GM21717 (cell line): ENCODE results near the gene SF3A2.
"Not testable (repeated sequence)": the region's sequence is repeated elsewhere in the genome, so short reads cannot be mapped to it uniquely, and the experiment has no call there.

ENCODE experiments used
- ATAC-seq: cut with Tn5 transposase; IDR thresholded peaks from one replicate; pipeline ENCODE4 v1.9.1; 2021; ENCODE audit warnings: mild to moderate bottlenecking, moderate library complexity; ENCODE audit not compliant: unreplicated experiment

Gene SF3A2

DNA sequence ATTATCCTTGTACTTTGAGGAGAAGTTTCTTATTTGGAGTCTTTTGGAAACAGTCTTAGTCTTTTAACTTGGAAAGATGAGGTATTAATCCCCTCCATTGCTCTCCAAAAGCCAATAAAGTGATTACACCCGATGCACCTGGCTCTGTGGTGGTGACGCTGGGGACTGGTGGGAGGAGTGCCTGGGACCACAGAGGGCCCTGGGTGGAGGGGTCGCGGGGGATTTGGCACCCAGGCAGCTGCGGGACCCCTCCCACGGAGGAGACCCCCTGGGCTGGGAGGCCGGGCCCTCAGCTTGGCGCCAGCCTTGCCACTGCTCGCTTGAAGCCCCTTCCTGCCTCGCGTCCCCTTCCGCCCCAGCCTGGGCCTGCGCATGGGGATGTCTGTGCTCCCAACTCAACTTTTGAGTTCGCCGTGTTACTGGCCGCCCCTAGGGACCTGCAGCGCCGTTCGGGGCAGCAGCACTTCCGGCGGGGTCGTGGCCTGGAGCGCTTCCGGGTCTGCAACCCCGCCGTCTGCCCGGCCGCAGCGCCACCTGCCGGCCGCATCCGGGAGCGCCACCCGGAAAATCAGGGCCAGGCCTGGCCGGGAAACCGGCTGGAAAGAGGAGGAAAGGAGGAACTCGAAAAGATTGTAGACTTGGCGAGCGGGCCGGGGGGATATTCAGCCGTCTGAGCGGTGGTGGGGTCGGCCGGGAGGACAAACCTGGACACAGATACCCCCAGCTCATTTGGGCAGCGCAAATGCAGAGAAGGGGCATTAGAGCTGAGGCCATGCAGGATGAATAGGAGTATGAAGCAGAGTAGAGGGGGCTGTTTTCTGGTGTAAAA, 36.9 kb downstream of the SF3A2 start:
- ATAC-seq, result no peak

DNA sequence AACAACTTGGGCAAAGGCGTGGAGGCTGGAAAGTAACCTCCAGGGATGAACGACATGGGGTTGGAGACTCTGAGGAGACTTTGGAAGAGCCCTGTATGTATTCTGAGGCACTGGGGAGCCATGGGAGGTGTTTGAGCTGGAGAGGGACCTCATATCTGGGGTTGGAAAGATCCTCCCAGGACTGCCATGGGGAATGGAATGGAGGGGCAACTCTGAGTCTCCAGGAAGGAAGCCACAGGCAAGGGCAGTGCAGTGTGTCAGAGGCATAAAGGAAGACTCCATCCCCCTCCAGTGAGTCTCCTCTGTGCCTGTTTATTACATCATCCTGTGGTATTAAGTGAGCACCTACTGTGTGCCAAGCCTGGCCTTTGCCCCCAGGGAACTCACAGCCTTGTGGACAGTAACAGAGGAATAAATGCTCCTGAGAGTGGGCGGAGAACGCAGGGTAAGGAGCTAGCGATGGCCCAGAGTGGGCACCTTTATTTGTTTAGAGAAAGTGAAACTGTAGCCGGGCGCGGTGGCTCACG, 37.6 kb downstream of the SF3A2 start:
- ATAC-seq, result no peak

DNA sequence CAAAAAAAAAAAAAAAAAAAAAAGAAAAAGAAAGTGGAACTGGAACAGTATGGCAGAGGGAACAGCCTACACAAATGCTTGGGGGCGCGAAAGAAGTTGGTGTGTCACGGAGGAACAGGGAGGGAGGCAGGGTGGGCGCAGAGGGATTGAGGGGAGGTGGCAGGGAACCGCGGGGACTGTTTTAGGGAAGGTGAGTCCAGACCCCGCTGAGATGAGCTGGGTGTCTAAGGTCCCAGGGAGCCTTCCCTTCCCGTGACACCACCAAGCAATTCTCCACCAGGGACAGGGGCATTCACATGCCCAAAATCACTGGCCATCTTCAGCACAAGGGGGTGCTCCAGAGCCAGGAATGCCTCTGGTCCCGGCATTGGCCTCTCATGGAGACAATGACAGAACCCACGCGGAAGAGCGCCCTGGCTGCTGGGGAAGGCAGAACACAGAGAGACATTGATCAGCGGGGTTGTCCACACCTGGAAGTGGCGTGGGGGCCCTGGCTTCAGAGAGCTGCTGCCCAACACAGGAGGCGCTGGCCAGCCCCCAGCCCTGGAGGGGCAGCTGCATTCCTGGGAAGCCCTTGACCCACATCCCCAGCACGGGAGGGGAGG, 38.4 kb downstream of the SF3A2 start:
- no peak for ATAC-seq

DNA sequence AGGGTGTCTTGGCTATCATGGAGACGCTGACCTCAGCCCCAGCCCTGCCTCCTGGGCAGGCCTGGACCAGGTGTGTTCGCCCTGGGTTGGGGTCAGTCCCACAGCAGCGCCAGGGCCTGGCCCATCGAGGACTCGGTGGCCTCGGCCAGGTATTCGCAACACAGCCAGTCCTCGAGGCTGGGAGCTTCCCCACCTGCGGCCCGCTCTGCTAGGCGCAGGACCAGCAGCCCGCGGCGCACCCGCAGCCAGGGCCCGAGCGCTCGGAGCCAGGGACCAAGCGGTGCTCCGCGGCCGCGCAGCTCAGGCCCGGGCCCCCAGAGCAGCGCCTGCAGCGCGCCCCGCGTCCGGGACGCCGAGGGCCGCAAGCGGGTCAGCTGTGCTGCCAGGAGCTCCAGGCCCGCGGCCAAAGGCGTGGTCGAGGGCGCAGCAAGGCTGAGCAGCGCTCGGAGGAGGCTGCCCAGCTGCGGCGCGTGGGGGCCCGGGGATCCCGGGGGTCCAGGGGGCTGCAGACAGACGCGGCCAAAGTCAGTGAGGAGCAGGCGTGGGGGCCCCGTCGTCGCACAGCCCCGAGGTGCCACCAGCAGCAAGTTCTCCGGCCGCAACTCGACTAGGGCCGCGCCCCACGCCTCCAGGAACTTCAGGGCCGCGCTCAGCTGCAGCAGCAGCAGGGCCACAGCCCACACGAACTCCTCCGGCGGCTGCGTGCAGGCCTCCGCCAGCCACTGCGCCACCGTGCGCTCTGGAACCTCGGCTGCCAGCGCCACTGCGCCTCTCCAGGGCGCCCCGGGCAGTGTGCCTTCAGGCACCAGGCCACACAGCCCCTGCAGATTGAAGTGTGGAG, 39.2 kb downstream of the SF3A2 start:
- ATAC-seq, result no peak

DNA sequence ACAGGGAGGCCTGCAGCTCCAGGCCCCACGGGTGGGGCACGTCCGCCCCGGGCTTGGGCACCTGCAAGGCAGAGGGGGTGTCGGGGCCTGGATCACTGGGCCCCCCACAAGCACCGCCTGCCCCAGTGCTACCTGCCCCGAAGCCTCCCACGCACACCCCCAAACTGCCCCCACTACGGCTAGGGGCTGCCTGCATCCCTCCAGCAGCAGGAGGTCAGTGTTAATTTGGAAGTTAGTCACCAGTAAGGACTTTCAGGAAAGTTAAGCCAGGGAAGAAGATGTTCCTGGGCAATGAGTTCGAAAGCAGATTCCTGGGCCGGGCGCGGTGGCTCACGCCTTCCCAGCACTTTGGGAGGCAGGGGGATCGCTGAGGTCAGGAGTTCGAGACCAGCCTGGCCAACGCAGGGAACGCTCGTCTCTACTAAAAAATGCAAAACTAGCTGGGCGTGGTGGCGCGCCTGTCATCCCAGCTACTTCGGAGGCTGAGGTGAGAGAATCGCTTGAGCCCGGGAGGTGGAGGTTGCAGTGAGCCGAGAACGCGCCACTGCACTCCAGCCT, 39.9 kb downstream of the SF3A2 start:
- ATAC-seq, result no peak

DNA sequence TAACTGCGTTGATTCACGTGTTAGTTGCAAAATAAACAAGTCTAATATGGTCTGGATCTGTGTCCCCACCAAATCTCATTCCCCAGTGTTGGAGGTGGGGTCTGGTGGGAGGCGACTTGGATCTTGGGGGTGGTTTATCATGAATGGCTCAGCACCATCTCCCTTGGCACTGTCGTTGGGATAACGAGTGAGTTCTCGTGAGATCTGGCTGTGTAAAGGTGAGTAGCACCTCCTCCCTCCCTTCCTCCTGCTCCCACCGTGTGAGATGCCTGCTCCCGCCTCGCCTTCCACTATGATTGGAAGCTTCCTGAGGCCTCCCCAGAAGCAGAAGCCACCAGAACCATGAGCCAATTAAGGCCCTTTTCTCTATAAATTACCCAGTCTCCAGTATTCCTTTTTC, 40.5 kb downstream of the SF3A2 start:
- no peak for ATAC-seq

DNA sequence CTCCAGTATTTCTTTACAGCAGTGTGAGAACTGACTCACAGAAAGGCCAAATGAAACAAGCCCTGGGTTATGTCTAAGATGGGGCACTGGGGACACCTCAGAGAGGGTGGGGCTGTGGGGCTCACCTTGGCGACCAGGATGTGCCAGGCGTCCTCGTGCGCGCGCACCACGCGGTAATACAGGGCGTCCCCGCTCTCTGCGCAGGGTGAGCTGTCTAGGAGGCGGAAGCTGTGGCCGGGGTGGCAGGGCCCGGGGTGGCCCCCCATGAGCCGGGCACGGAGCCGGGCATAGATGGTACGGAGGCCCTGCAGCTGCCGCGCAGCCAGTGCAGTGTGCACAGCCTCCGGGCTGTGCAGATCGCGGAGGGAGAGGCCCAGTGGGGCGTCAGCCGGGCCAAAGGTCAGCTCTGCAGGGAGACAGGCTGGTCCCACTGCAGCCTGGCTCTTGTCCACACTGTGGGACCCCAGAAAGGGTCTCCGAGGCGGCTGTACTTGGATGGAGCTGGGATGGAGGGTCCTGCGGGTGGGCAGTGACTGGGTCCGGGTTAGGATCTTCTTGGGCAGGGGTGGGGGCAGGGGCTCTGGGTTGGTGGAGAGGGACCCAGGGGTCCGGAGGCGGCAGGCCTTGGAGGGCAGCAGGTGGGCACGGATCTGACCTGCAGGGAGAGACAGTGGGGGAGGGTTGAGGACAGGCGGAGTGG, 42.0 kb downstream of the SF3A2 start:
- ATAC-seq, result no peak

DNA sequence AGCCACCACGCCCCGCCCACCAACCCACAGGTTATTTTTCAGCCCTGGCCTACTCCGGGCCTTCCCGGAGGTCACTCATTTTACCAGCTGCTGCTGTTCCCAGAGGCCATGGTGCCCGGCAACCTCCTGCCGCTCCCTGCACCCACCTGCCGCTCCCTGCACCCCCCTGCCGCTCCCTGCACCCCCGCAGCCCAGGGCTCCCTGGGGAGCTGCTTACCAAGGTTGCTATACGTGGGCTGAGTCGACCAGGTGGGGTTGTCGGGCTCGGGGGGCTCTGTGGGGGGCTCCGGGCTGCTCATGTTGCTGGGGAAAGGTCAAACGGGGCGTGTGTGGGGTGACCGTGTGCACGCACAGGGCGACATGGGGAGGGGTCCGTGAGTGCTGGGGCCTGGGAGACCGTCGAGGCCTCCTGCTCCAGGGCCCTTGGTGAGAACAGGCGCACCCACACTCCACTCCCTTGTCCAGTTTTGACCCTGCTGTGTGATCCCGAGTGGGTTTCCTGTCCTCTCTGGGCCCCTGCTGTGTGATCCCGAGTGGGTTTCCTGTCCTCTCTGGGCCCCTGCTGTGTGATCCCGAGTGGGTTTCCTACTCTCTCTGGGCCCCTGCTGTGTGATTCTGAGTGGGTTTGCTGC, 44.1 kb downstream of the SF3A2 start:
- ATAC-seq, result no peak

DNA sequence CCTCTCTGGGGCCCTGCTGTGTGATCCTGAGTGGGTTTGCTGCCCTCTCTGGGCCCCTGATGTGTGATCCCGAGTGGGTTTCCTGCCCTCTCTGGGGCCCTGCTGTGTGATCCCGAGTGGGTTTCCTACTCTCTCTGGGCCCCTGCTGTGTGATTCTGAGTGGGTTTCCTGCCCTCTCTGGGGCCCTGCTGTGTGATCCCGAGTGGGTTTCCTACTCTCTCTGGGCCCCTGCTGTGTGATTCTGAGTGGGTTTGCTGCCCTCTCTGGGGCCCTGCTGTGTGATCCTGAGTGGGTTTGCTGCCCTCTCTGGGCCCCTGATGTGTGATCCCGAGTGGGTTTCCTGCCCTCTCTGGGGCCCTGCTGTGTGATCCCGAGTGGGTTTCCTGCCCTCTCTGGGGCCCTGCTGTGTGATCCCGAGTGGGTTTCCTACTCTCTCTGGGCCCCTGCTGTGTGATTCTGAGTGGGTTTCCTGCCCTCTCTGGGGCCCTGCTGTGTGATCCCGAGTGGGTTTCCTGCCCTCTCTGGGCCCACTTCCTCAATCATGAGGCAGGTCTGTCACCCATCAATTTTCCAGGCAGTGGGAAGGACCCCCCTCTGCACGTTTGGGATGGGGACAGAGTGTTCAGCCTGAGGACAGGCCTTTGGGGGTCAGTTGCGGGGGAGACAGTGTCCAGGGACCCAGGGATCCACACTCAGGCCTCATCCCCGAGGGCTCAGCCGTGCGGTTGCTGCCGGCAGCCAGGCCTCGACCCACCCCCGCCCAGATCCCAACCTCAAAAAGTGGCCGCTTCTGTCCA, 44.8 kb downstream of the SF3A2 start:
- ATAC-seq, result not testable (repeated sequence)

DNA sequence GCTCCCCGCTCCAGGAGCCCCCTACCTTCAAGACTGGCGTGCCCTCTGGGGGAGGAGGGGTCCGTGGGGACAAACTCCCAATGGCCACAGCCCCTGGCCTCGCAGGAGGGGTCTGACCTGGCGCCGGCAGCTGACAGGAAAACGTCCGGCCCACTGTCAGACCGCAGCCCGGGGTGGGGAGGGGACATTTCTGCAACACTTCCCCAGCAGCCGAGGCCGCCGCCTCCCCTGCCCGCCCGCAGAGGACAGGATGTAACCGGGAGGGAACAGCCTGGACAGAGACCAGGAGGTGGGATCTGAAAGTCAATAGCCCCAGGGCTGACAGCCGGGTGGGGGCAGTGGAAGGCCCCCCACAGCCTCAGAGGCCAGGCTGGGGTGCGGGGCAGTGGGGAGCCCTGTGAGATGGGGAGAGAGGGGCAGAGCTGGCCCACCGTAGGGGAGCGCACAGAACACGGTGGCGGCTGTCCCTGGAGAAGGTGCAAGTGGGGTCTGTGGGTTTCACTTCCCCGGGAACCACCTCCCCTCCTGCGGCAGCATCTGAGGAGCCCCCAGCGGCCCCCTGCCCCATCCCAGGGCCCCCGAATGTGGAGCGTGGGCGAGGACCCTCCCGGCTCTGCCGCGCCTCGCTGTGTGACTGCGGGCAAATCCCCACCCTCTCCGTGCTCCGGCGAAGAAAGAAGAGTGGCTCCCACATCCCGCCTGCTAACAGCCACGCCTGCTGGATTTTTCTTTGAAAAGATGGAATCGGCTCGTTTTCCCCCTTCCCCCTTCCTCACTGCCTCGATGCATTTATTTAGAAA, 45.6 kb downstream of the SF3A2 start, which contains the start of gene PEAK3:
Gene PEAK3, minus strand, starts transcription at position 114 of the 800 bp plus-strand sequence. CDS start 1,244 bp downstream, outside the sequence.
- no peak for ATAC-seq

DNA sequence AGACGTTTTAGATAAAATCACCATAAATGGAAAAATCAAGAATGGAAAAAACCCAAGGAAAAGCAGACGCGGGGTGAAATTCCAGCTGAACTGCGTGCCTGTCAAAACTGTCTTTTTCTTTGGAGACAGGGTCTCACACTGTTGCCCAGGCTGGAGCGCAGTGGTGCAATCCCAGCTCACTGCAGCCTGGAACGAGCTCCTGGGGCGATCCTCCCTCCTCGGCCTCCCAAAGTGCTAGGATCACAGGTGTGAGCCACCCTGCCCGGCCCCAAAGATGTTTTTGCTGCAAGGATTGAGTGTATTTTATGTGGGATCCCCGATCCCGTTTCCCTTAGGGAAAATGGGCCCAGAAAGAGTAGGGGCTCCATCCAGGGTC, 46.2 kb downstream of the SF3A2 start:
- ATAC-seq, result no peak

DNA sequence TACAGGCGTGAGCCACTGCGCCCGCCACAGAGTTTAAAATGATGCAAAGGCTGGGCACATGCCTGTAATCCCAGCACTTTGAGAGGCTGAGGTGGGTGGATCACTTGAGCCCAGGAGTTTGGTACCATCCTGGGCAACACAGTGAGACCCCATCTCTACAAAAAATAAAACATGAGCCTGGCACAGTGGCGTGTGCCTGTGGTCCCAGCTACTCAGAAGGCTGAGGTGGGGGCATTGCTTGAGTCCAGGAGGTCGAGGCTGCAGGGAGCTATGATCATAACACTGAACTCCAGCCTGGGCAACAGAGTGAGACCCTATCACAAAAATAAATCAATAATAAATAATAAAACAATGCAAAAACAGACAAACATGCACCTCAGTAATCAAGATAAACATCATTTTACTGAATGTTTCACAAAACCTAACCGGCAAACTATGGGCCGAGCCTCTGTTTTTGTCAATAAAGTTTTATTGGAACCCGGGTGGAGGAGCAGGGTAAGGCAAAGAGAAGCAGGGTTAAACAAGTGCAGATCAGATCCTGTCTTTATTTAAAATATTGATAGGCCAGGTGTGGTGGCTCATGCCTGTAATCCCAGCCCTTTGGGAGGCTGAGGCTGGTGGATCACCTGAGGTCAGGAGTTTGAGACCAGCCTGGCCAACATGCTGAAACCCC, 47.3 kb downstream of the SF3A2 start:
- no peak for ATAC-seq

DNA sequence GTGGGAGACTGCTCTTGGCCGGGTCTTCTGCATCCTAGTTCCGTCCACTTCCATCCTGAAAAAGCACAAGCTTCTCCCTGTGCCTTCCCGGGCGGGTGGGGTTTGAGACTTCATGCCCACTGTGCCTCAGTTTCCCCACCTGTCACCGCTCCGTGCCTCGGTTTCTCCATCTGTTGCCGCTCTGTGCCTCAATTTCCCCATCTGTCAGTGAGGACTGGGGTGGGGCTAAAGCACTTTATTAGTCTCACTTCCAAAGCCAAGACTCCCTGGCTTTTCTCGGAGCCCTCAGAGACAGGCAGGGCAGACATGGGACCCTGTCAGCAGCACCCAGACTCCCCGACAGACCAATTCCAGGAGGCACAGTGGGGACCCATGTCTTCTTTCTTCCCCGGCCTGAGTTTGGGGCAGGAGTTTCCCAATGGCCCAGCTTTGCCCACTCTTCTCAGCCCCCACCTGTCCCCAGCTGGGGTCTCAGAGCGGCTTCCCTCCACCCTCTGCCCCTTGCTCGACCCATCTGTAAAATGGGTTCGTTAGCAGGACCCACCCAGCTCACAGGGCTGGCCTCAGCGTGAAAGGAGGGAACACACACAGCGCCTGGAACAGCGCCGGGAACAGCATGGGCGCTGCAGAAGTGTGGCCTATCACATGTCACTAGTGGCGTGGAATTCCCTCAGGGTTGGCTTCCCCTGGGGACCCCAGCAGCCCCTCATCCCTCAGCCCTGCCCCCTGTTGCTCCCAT, 49.9 kb downstream of the SF3A2 start:
- no peak for ATAC-seq

DNA sequence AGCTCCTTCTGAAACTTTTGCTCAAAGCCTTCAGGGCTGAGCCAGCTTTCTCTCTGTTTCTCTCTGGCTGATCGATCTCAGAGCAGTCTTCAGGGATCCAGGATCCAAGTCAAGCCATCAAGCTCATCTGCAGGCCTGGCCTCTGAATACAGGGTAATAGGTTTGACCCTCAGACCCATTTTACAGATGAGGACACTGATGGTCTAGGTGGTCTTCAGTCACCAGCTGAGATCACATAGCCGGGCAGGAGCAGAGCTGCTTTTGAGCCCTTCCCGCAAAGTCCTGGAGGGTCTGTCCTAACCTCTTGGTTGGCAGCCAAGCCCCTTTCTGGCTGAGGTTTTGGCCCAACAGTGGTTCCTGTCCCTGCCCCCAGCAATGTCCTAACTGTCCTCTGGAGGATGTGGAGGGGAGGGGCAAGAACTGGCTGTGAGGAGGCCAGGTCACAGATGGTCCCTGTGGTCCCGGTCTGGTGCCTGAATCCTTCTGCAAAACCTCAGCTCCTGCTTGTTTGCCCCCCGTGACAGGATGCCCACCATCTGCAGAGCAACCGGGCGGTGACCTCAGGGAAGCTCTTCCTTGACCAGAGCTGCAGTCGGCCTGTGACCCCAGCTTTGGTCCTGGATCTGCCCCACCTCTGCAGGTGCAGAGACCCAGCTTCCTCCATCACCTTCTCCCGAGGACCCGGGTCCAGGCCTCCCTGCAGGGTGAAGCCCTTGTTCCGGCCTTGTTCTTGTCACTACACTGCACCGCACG, 51.1 kb downstream of the SF3A2 start:
- ATAC-seq, result no peak

DNA sequence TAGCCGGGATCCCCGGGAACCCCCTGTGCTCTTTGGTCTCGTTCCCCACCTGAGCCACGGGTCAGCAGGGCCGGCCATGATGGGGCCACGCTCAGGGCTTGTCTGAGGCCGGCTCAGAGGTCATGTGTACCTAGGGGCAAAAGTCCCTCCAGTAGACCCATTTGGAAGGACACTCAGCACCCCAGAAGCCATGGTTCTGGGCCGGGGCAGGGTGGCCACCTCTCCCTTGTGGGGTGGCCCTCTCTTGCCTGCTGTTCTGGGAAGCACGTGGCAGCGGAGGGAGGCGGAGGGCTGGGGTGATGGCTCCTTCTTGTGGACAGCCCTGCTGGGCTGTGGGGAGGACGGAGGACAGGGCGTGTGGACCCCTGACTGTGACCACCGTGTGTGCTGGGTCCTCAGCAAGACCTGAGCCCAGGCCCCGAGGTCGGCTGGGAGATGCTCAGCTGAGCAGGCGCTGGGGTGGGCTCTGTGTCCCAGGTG, 51.8 kb downstream of the SF3A2 start:
- ATAC-seq, result no peak
